ENCODE data around the gene FHAD1.

FHAD1 gene

DNA sequence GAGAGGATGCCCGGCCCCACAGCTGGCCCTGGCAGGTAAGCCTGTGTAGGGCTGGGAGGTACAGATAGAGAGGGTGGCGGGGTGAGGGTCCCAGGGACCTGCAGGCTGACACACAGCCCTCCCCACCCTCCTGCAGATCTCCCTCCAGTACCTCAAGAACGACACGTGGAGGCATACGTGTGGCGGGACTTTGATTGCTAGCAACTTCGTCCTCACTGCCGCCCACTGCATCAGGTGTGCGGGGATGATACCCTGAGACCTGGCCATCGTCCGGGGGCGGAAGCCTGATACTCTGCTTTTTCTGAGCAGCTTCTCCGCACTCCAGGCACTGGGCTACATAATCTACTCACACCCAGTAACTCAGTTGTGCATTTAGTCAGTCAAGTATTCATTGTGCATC lies 193.3 kb downstream of the FHAD1 start:
- Histone ChIP-seq H3K27me3 (ENCODE audit: control insufficient read depth, insufficient read depth, low read length) (no peaks in the 10 kb centered on the region), H3K36me3 (ENCODE audit: control insufficient read depth, insufficient read depth, low read length) (no peaks in the 10 kb centered on the region), H3K4me1 (ENCODE audit: control insufficient read depth, insufficient read depth, low read length) (no peaks in the 10 kb centered on the region), H3K27ac (ENCODE audit: low read depth, low read length) (no peak overlapping the region), H3K9ac (ENCODE audit: low read length) (no peak overlapping the region), H3K4me3 (ENCODE audit: low read length) (no peak overlapping the region)

DNA sequence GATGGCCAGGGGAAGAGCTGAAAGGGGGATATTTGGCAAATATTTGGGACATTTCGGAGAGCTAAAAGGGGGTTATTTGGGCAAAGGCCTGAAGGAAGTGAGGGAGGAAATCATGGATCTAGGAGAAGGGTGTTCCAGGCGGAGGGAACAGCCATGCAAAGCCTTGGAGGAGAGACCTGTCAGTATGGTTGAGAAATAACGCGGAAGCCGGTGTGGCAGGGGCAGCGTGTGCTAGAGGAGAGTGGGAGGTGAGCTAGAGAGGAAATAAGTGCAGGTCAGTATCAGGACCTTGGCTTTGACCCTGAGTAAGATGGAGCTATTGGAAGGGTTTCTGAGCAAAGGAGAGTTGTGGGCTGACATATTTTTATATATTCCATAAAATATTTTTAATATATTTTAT lies 194.2 kb downstream of the FHAD1 start:
- H3K4me3 ChIP-seq (ENCODE audit: low read length), result no peak overlapping the region
- H3K4me1 ChIP-seq (ENCODE audit: control insufficient read depth, insufficient read depth, low read length), result no peaks in the 10 kb centered on the region
- H3K27ac ChIP-seq (ENCODE audit: low read depth, low read length), result no peak overlapping the region
- H3K36me3 ChIP-seq (ENCODE audit: control insufficient read depth, insufficient read depth, low read length), result no peaks in the 10 kb centered on the region
- H3K27me3 ChIP-seq (ENCODE audit: control insufficient read depth, insufficient read depth, low read length), result no peaks in the 10 kb centered on the region
- no peak overlapping the region for H3K9ac ChIP-seq (ENCODE audit: low read length)

DNA sequence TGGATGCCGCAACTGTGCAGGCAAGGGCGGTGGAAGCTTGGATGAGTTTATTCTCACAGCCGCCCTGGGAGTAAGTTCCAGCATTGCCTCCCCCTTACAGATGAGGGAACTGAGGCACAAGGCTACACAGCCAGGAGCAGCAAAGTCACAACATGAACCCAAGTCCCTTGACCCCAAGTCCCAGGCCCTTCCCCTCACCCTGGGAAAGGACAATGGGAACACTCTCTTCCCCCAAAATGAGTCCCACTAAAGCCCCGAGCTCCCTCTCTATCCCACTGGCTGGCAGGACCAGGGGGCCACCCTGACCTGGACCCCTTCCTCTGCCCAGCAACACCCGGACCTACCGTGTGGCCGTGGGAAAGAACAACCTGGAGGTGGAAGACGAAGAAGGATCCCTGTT lies 195.1 kb downstream of the FHAD1 start:
- Histone ChIP-seq H3K36me3 (ENCODE audit: control insufficient read depth, insufficient read depth, low read length) (no peaks in the 10 kb centered on the region), H3K4me1 (ENCODE audit: control insufficient read depth, insufficient read depth, low read length) (no peaks in the 10 kb centered on the region), H3K4me3 (ENCODE audit: low read length) (no peak overlapping the region), H3K27ac (ENCODE audit: low read depth, low read length) (no peak overlapping the region), H3K27me3 (ENCODE audit: control insufficient read depth, insufficient read depth, low read length) (no peaks in the 10 kb centered on the region), H3K9ac (ENCODE audit: low read length) (no peak overlapping the region)

DNA sequence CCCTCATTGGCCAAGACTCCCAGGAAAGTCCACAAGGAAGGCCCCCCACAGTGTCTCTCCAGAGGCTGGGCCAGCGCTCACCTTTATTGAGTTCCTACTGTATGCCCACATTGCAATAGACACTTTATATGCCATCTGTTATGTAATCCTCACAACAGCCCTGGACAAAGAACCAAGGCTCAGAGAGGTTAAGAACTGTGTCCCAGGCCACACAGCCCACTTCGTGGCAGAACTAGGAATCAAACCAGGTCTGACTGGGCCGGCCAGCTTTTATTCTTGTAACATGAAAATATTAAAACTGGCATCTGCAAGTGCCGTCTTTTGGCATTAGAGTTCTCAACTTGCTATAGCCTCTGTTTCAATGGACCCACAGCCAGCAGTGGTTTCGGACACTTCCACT lies 195.7 kb downstream of the FHAD1 start:
- no peak overlapping the region for H3K9ac ChIP-seq (ENCODE audit: low read length)
- no peaks in the 10 kb centered on the region for H3K4me1 ChIP-seq (ENCODE audit: control insufficient read depth, insufficient read depth, low read length)
- no peak overlapping the region for H3K27ac ChIP-seq (ENCODE audit: low read depth, low read length)
- H3K27me3 ChIP-seq (ENCODE audit: control insufficient read depth, insufficient read depth, low read length), result peaks cover 2% of the 10 kb centered on the region
- H3K4me3 ChIP-seq (ENCODE audit: low read length), result no peak overlapping the region
- no peaks in the 10 kb centered on the region for H3K36me3 ChIP-seq (ENCODE audit: control insufficient read depth, insufficient read depth, low read length)

DNA sequence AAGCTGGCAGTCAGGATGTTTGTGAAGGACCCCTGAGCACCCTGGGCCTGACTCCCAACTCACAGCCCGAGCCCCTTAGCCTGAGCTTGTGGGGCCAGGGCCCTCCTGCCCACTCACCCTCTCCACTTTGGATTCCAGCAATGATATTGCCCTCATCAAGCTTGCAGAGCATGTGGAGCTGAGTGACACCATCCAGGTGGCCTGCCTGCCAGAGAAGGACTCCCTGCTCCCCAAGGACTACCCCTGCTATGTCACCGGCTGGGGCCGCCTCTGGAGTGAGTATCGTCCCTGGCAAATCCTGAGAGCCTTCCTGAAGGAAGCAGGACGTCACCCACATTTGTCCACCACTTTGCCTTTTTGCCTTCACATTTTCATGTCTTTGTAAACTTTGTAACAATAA lies 196.3 kb downstream of the FHAD1 start:
- H3K27me3 ChIP-seq (ENCODE audit: control insufficient read depth, insufficient read depth, low read length), result peaks cover 2% of the 10 kb centered on the region
- no peak overlapping the region for H3K4me3 ChIP-seq (ENCODE audit: low read length)
- H3K27ac ChIP-seq (ENCODE audit: low read depth, low read length), result no peak overlapping the region
- H3K36me3 ChIP-seq (ENCODE audit: control insufficient read depth, insufficient read depth, low read length), result no peaks in the 10 kb centered on the region
- no peak overlapping the region for H3K9ac ChIP-seq (ENCODE audit: low read length)
- H3K4me1 ChIP-seq (ENCODE audit: control insufficient read depth, insufficient read depth, low read length), result no peaks in the 10 kb centered on the region

DNA sequence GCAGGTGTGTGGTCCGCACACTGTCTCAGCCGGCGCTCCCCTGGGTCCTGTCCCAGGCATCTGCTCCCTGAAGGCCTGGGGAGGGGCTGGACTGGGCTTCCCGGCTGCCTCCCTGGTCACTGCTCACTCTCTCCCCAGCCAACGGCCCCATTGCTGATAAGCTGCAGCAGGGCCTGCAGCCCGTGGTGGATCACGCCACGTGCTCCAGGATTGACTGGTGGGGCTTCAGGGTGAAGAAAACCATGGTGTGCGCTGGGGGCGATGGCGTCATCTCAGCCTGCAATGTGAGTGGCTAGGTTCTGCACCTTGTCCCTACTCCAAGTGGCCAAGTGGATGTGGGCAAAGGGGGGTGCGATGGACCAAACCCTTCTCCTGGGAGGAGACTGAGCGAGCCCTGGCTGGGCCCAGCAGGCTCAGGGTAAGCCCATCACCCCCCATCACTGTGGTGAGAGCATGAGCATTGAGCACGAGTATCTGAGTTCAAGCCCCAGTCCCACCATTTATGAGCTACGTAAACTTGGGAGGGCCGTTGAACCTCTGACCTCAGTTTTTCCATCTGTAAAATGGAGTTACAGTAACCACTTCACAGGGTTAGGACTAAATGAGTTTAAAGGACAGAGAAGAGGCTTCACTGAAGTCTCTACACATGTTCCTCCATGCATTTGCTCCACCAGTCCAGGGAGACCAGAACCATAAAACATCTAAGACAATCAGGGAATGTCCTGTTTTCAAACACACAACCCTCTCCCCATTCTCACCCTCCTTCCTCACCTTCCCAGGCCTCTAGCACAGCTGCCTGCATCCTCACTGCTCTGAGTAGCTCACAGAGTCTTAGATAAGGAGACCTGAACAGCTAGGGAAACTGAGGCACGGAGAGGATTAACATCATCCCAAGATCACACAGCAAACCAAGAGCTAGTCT lies 197.7 kb downstream of the FHAD1 start:
- no peak overlapping the region for H3K27ac ChIP-seq (ENCODE audit: low read depth, low read length)

DNA sequence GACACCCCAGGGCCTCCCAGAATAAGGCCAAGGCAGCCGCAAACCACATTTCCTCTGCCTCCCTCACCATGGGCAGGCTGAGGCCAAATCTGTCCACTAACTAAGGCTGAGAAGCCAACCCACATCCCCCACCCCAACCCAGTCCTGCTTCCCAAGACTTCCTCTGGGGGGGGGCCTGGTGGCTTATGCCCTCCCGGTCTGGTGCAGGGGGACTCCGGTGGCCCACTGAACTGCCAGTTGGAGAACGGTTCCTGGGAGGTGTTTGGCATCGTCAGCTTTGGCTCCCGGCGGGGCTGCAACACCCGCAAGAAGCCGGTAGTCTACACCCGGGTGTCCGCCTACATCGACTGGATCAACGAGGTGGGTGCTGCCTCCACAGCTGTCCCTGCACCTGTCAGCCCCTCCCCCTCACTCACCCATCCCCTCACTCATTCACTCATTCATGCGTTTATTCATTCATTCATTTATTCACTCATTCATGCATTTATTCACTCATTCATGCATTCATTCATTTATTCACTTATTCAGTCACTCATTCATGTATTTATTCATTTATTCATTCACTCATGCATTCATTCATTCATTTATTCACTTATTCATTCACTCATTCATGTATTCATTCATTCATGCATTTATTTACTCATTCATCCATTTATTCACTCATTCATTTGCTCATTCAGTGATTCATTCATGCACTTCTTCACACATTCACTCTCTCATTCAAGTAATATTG lies 198.5 kb downstream of the FHAD1 start:
- H3K36me3 ChIP-seq (ENCODE audit: control insufficient read depth, insufficient read depth, low read length), result no peaks in the 10 kb centered on the region
- H3K9ac ChIP-seq (ENCODE audit: low read length), result no peak overlapping the region
- H3K4me3 ChIP-seq (ENCODE audit: low read length), result no peak overlapping the region
- H3K4me1 ChIP-seq (ENCODE audit: control insufficient read depth, insufficient read depth, low read length), result no peaks in the 10 kb centered on the region
- H3K27ac ChIP-seq (ENCODE audit: low read depth, low read length), result no peak overlapping the region
- peaks cover 2% of the 10 kb centered on the region for H3K27me3 ChIP-seq (ENCODE audit: control insufficient read depth, insufficient read depth, low read length)

More for the DNA sequence above, 197.7 kb downstream of the FHAD1 start:
- H3K9ac ChIP-seq (ENCODE audit: low read length), result no peak overlapping the region
- no peak overlapping the region for H3K4me3 ChIP-seq (ENCODE audit: low read length)
- H3K27me3 ChIP-seq (ENCODE audit: control insufficient read depth, insufficient read depth, low read length), result peaks cover 2% of the 10 kb centered on the region
- no peaks in the 10 kb centered on the region for H3K36me3 ChIP-seq (ENCODE audit: control insufficient read depth, insufficient read depth, low read length)
- no peaks in the 10 kb centered on the region for H3K4me1 ChIP-seq (ENCODE audit: control insufficient read depth, insufficient read depth, low read length)

DNA sequence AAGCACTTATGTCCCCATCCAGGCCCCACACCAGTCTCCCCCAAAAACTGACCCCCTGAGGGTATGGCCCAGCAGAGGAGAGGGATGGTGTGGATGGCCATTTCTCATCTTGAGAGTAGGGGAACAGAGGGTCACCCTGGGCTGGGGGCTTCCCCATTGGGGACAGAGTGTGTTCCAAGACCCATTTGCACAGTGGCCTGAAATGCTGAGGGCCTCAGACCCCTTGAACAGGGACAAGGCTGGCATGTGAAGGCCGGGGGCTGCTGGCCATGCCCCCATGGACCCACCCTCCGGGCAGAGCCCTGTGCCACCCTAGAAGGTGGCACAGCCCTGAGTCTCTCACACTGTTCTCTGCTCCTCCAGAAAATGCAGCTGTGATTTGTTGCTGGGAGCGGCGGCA lies 199.2 kb downstream of the FHAD1 start:
- H3K27me3 ChIP-seq (ENCODE audit: control insufficient read depth, insufficient read depth, low read length), result peaks cover 2% of the 10 kb centered on the region
- no peak overlapping the region for H3K9ac ChIP-seq (ENCODE audit: low read length)
- no peak overlapping the region for H3K27ac ChIP-seq (ENCODE audit: low read depth, low read length)
- no peaks in the 10 kb centered on the region for H3K4me1 ChIP-seq (ENCODE audit: control insufficient read depth, insufficient read depth, low read length)
- H3K36me3 ChIP-seq (ENCODE audit: control insufficient read depth, insufficient read depth, low read length), result no peaks in the 10 kb centered on the region
- H3K4me3 ChIP-seq (ENCODE audit: low read length), result no peak overlapping the region

All from rectal smooth muscle tissue (tissue), 1 donor.